ENCODE data around the gene BSG. TPM values are rescaled to one million over a fixed set of nuclear protein-coding genes. Genes with fewer than 3 reads are reported as not detected.

The BSG gene
- total and polyA plus RNA-seq, 2 donors (not counting 1 experiment from before 2014, with no cell fraction given) = 246 to 325 TPM

DNA sequence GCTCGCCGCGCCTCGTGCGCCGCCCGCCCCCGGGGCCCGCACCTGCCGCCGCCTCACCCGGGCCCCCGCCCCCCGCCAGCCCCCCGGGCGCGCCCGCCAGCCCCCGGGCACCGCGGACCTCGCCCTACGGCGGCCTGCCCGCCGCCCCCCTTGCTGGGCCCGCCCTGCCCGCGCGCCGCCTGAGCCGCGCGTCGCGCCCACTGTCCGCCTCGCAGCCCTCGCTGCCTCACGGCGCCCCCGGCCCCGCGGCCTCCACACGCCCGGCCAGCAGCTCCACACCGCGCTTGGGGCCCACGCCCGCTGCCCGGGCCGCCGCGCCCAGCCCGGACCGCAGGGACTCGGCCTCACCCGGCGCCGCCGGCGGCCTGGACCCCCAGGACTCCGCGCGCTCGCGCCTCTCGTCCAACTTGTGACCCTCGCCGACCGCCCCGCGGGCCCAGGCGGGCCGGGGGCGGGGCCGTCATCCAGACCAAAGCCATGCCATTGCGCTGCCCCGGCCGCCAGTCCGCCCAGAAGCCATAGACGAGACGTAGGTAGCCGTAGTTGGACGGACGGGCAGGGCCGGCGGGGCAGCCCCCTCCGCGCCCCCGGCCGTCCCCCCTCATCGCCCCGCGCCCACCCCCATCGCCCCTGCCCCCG lies 43.8 kb downstream of the BSG start:
- H2AFZ ChIP-seq (ENCODE audit: low read length) = no peak overlapping the region
- H4K20me1 ChIP-seq (ENCODE audit: control insufficient read depth, extremely low read depth, insufficient read depth, low read length) = no peaks in the 10 kb centered on the region
- DNase-seq (ENCODE audit: low read depth in 2 of 2) = no peak
- peaks cover 8% of the 10 kb centered on the region for H3K36me3 ChIP-seq (ENCODE audit: control insufficient read depth, insufficient read depth, low read length)
- H3K4me1 ChIP-seq (ENCODE audit: control insufficient read depth, extremely low read depth, insufficient read depth, low read length) = peaks cover 5% of the 10 kb centered on the region
- H3K9ac ChIP-seq (ENCODE audit: insufficient read depth, low read length) = no peak overlapping the region
- no peaks in the 10 kb centered on the region for H3K79me2 ChIP-seq (ENCODE audit: control insufficient read depth, insufficient read depth, low read length)
- no peak overlapping the region for H3K4me2 ChIP-seq (ENCODE audit: extremely low read depth, insufficient read depth, low read length)
- H3K27ac ChIP-seq (ENCODE audit: insufficient read depth, low read length) = no peak overlapping the region
- H3K4me3 ChIP-seq (replicated peaks in 1 of 4; ENCODE audit: control extremely low read depth in 1 of 4, insufficient read depth in 1 of 4, low read depth in 3 of 4, low read length in 4 of 4) = no peak overlapping the region
- H3K9me3 ChIP-seq (ENCODE audit: control insufficient read depth, insufficient read depth, low read depth, low read length) = no peaks in the 10 kb centered on the region
- TF ChIP-seq, protein P1, sequence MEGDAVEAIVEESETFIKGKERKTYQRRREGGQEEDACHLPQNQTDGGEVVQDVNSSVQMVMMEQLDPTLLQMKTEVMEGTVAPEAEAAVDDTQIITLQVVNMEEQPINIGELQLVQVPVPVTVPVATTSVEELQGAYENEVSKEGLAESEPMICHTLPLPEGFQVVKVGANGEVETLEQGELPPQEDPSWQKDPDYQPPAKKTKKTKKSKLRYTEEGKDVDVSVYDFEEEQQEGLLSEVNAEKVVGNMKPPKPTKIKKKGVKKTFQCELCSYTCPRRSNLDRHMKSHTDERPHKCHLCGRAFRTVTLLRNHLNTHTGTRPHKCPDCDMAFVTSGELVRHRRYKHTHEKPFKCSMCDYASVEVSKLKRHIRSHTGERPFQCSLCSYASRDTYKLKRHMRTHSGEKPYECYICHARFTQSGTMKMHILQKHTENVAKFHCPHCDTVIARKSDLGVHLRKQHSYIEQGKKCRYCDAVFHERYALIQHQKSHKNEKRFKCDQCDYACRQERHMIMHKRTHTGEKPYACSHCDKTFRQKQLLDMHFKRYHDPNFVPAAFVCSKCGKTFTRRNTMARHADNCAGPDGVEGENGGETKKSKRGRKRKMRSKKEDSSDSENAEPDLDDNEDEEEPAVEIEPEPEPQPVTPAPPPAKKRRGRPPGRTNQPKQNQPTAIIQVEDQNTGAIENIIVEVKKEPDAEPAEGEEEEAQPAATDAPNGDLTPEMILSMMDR (conservative IDR thresholded peaks at IDR 0.05 in 1 of 2, IDR thresholded peaks at IDR 0.05 in 1 of 2; ENCODE audit: low read depth in 1 of 2, low read length in 2 of 2) = no peak
- no peak for TF ChIP-seq EZH2 (IDR thresholded peaks at IDR 0.05; ENCODE audit: low read length, missing control alignments)
- no peaks in the 10 kb centered on the region for H3K27me3 ChIP-seq (ENCODE audit: control insufficient read depth, insufficient read depth, low read length)

DNA sequence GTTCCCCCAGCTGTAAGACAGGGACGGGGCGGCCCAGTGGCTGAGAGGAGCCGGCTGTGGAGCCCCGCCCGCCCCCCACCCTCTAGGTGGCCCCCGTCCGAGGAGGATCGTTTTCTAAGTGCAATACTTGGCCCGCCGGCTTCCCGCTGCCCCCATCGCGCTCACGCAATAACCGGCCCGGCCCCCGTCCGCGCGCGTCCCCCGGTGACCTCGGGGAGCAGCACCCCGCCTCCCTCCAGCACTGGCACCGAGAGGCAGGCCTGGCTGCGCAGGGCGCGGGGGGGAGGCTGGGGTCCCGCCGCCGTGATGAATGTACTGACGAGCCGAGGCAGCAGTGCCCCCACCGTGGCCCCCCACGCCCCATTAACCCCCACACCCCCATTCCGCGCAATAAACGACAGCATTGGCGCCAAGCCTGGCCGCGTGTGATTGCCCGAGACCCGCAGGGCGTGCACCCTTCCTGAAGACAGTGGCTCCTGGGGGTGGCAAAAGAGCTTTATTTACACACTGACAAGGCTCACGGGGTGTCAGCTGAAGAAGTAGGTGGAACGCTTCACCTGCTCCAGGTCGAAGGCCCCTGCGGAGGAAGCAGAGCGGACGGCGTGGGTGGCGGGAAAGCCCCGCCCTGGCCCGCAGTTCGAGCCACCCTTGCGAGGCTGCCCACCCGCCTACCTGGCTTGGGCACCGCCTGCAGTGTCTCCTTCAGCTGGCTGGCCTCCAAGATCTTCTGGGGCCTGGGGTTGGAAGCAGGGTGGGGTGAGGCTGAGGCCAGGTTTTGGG lies 44.5 kb downstream of the BSG start:
- no peak overlapping the region for H3K4me3 ChIP-seq (replicated peaks in 1 of 4; ENCODE audit: control extremely low read depth in 1 of 4, insufficient read depth in 1 of 4, low read depth in 3 of 4, low read length in 4 of 4)
- H3K36me3 ChIP-seq (ENCODE audit: control insufficient read depth, insufficient read depth, low read length) = peaks cover 8% of the 10 kb centered on the region
- no peak for DNase-seq (ENCODE audit: low read depth in 2 of 2)
- no peaks in the 10 kb centered on the region for H3K27me3 ChIP-seq (ENCODE audit: control insufficient read depth, insufficient read depth, low read length)
- TF ChIP-seq, protein P1 (conservative IDR thresholded peaks at IDR 0.05 in 1 of 2, IDR thresholded peaks at IDR 0.05 in 1 of 2; ENCODE audit: low read depth in 1 of 2, low read length in 2 of 2) = no peak
- TF ChIP-seq EZH2 (IDR thresholded peaks at IDR 0.05; ENCODE audit: low read length, missing control alignments) = no peak
- peaks cover 2% of the 10 kb centered on the region for H3K4me1 ChIP-seq (ENCODE audit: control insufficient read depth, extremely low read depth, insufficient read depth, low read length)
- H4K20me1 ChIP-seq (ENCODE audit: control insufficient read depth, extremely low read depth, insufficient read depth, low read length) = no peaks in the 10 kb centered on the region
- no peaks in the 10 kb centered on the region for H3K79me2 ChIP-seq (ENCODE audit: control insufficient read depth, insufficient read depth, low read length)
- H2AFZ ChIP-seq (ENCODE audit: low read length) = no peak overlapping the region
- no peak overlapping the region for H3K4me2 ChIP-seq (ENCODE audit: extremely low read depth, insufficient read depth, low read length)
- H3K9me3 ChIP-seq (ENCODE audit: control insufficient read depth, insufficient read depth, low read depth, low read length) = no peaks in the 10 kb centered on the region
- H3K9ac ChIP-seq (ENCODE audit: insufficient read depth, low read length) = no peak overlapping the region
- no peak overlapping the region for H3K27ac ChIP-seq (ENCODE audit: insufficient read depth, low read length)

DNA sequence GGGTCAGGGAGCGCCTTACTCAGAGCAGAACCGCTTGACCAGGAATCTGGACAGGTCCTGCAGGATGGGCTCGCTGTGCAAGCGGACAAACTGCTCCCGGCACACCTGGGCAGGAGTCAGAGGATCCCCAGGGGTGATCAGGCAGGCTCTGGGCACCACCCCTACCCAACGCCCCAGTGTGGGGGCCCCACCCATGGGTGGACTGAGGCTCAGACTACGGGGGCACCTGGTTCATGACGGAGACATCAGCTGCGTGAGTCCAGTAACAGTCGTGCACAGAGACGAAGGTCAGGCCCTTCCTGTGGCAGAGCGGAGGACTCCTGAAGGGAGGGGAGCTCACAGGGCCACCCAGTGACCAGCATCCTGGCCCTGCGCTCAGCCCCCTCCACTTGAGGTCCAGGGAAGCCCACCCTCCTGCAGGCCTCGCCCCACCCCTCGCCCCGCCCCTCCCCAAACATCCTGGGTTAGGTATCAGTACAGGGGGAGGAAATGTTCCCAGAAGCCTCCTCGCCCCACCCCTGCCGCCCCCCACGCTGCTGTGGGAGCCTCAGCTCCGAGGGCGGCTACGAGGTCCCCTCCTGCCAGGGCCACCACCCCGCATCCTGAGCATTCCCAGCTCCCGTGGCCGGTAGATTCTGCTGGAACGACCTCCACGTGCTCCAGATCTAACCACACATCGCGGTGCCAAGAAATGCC lies 45.3 kb downstream of the BSG start:
- Histone ChIP-seq H3K9me3 (ENCODE audit: control insufficient read depth, insufficient read depth, low read depth, low read length) (no peaks in the 10 kb centered on the region), H3K4me3 (replicated peaks in 1 of 4; ENCODE audit: control extremely low read depth in 1 of 4, insufficient read depth in 1 of 4, low read depth in 3 of 4, low read length in 4 of 4) (no peak overlapping the region), H3K9ac (ENCODE audit: insufficient read depth, low read length) (no peak overlapping the region), H3K27ac (ENCODE audit: insufficient read depth, low read length) (no peak overlapping the region), H3K79me2 (ENCODE audit: control insufficient read depth, insufficient read depth, low read length) (no peaks in the 10 kb centered on the region), H3K4me2 (ENCODE audit: extremely low read depth, insufficient read depth, low read length) (no peak overlapping the region), H3K36me3 (ENCODE audit: control insufficient read depth, insufficient read depth, low read length) (peaks cover 8% of the 10 kb centered on the region), H2AFZ (ENCODE audit: low read length) (no peak overlapping the region), H4K20me1 (ENCODE audit: control insufficient read depth, extremely low read depth, insufficient read depth, low read length) (no peaks in the 10 kb centered on the region), H3K4me1 (ENCODE audit: control insufficient read depth, extremely low read depth, insufficient read depth, low read length) (no peaks in the 10 kb centered on the region), H3K27me3 (ENCODE audit: control insufficient read depth, insufficient read depth, low read length) (no peaks in the 10 kb centered on the region)
- TF ChIP-seq, protein P1 (conservative IDR thresholded peaks at IDR 0.05 in 1 of 2, IDR thresholded peaks at IDR 0.05 in 1 of 2; ENCODE audit: low read depth in 1 of 2, low read length in 2 of 2) = no peak
- TF ChIP-seq EZH2 (IDR thresholded peaks at IDR 0.05; ENCODE audit: low read length, missing control alignments) = no peak
- DNase-seq (ENCODE audit: low read depth in 2 of 2) = no peak
